ENCODE measurements around the gene ANKHD1.

GRCh38 chr5:140565780-140566095, 164.1 kb downstream of the ANKHD1 start:
- TF ChIP-seq CTCF (IDR thresholded peaks at IDR 0.05) (no peak), POLR2A (IDR thresholded peaks at IDR 0.05) (no peak)
